Activated T-helper 9 cell treated with anti-CD3 and anti-CD28 coated beads, Interleukin-2, amount 50 U/mL, for 16 hours (primary cell): ENCODE data around the gene ARHGEF28.

Source experiments
- DNase-seq: peaks from one replicate; pipeline ENCODE4 v3.0.0-alpha.2; 2020; ENCODE audit warnings: low read depth

ARHGEF28 gene

DNA sequence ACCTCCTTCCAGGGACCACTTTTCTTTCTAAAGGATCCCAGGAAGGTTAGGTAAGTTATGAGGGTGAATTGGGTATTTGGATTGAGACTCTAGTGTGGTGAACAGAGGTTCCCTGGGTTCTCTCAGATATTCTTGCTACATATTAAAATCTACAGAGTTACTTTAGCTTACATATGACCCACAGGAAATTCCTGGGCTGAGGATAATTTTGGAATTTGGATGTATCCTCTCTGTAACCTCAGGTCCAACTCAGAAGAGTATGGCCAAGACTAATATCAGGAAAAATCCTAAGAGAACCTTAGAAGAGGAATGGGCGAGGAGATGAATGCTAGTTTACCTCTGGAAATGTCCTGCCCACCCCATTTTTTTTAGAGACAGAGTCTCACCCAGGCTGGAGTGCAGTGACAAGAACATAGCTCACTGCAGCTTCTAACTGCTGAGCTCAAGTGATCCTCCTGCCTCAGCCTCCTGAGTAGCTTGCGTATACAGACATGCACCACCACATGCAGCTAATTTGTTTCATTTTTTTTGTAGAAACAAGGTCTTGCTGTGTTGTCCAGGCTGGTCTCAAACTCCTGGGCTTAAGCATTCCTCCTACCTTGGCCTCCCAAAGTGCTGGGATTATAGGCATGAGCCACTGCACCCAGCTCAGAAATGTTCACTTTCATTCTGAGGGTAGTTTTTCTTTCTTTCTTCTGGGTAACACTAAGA, 196.4 kb downstream of the ARHGEF28 start:
- DNase-seq, result no peak

DNA sequence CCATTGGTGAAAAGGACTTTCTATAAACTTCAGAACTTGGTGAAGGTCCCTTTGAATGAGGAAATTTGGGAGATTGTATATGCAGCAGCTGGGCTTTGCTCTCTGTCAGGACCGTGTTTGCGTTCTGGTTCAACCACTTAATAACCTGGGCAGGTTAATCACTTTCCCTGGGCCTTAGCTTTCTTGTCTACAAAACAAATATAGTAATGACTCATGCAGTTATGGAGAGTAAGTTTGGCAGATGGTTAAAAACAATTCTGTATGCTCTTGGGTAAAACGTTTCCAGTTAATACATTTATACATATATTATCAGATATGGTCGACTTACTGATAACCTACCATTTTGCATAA, 197.0 kb downstream of the ARHGEF28 start:
- no peak for DNase-seq

DNA sequence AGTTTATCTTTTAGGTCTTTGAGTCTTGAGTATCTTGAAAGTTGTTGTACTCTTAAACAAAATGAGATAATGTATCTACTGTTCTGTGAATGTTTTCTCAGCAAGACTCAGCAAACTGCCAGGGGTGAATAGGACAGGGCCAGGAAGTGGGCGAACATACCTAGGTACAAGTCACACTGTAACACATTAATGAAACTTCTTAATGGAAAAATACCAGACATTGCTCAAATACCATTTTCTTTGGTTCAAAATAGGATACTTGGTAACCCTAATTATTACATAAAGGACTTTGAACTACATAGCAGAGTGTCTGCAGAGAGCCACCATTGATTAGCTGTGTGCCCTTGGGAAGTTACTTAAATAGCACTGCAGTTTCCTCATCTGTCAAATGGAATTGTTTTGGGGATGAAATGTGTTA, 197.5 kb downstream of the ARHGEF28 start:
- DNase-seq, result no peak

DNA sequence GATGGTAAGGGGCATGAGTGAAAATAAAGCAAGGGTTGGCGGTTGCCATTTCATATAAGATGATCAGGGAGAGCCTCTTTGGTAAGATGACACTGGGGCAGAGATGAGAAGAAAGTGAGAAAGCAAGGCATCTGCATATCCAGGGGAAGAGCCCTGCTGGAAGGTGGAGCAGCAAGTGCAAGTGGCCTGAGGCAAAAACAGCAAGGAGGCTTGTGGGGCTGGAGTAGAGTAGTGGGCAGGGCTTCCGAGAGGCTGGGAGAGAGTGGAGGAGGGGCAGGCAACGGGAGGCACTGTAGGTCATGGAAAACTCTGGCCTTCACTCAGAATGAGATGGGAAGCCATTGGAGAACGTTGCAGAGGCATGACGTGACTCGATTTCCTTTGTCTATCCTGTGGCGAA, 199.2 kb downstream of the ARHGEF28 start:
- no peak for DNase-seq

DNA sequence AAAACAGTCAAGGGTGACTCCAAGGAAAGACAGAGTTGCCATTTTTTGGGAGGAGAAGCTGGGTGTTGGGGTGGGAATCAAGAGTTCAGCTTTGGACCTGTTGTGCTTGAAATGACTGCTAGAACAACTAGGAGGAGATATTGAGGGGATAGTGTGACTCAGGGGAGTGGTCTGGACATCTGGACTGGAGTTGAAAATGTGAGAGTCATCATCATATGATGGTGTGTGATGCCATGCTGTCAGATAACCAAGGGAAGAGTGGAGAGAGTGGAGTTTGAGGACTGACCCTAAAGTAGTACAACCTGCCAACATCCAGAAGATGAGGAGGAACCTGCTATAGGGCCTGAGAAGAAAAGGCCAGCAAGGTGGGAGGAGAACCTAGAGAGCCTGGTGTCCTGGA, 199.7 kb downstream of the ARHGEF28 start:
- no peak for DNase-seq

DNA sequence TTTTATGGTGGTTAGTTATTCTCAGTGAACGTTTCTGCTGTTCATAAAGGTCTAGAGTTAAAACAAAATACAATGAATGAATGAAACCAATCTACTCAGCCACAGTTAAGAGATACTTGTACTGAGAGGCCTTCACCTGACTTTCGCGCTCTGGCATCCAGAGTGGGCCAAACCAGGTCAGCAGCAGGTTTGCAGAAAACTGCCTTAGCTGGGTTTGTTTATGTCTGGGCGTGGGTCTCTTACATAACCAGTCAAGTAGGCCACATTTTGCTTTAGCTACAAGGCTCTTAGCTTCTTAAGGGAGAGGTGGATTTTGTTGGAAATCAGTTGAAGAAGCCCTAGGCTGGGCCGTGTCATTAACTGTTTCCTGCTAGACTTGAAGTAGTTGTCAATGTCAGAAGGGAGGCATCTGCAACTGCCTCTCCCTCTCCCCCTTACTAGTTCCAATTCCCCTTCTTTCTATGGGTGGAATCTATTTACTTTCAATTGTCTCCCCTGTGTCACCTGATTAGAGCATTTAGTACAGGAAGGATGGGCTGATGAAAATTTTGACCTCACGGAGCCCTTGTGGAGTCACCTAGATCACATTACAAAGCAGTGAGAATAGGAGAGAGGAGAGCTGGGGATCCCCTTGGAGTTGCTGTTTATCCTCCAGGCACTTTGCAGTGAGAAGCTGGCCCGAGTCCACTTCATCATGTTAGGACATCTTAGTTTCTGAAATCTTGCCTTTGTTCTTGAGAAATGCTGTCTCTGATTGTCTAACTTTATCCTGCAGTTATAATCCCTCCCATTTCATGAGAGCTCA, 200.5 kb downstream of the ARHGEF28 start:
- DNase-seq, result no peak

DNA sequence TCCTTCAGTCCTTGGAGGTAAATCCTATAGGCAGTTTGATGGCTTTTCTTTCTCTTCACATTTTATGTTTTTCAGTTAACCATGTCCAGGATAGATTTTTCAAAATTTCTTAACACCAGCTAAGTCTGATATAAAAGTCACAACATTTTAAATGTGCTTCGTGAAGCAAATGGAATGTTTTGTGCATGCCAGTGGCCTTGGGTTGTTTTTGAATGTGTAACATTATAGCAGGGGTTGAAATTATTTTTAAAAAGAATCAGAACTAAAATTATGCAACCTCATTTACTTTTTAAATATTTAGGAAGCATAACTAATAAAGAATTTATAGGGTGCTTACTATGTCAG, 201.1 kb downstream of the ARHGEF28 start:
- DNase-seq, result no peak

DNA sequence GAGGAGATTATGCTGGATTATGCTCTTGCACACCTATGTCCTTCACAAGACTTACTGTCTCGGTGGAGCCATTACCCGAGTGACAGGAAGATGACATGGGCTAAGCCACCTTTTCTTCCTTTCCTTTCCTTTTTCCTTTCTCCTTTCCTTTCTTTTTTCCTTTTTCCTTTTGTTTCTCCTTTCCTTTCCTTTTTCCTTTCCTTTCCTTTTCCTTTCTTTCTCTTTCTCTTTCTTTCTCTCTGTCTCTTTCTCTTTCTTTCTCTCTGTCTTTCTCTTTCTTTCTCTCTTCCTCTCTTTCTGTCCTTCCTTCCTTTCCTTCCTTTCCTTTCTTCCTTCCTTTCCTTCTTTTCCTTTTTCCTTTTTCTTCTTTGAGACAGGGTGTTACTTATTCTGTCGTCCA, 202.5 kb downstream of the ARHGEF28 start:
- DNase-seq, result no peak

DNA sequence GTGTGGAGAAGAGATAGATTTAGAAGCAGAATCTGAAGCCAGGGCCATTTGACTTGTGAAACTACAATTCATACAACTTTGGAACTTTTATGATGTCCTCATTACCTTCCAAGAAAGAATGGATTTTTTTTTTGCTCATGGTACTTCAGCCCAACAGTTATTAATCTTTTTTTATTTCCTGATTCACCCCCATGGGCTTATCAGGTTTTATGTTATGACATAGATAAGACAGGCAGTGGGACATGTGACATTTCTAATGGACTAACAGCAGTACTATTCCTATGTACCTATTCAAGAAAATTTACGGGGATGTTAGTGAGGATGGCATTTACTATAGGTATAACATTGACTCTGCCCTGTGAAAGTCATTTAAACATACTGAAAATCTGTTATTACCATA, 204.7 kb downstream of the ARHGEF28 start:
- no peak for DNase-seq

DNA sequence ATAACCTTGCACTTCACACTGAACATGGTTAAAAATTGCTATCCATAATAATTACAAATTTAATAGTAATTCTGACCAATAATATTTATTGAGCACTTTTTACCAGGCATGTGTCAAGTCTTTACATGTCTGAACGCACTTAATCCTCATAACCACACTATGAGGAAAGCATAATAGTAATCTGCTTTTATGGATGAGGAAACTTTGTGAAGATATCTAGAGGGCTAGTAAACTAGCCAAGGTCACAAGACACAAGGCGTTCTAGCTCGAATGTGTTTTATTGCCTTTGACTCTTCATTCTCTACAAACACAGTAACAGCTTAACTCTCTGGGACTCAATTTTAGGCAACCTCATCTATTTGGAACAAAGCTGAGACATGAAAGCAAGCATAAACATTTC, 205.1 kb downstream of the ARHGEF28 start:
- DNase-seq, result no peak

DNA sequence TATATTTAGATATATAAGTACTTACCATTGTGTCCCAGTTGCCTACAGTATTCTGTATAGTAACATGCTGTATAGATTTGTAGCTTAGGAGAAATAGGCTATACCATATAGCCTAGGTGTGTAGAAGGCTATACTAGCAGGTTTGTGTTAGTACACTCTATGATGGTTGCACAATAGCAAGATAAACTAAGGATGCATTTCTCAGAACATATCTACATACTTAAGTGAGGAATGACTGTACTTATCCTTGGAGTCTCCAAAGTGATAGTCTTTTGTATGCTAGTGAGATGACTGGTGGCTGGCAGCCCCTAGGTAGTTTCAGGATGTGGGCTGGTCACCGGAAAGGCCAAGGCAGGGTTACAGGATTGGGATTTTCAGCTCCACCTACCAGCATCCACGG, 208.7 kb downstream of the ARHGEF28 start:
- no peak for DNase-seq

DNA sequence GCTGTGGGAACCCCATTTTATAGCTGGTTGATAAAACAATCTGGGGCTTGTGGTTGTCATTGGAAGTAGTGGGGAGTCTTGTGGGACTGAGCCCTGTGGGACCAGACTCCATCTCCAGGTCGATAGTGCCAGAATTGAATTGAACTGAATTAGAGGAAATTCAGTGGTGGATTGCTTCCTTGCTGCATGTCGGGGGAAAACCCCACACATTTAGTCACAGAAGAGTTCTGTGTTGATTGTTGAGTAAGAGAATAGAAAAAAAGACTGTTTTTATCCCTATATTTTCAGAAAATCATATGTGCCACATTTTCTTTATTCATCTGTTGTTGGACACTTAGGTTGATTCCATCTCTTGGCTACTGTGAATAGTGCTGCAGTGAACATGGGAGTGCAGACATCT, 209.7 kb downstream of the ARHGEF28 start:
- no peak for DNase-seq

DNA sequence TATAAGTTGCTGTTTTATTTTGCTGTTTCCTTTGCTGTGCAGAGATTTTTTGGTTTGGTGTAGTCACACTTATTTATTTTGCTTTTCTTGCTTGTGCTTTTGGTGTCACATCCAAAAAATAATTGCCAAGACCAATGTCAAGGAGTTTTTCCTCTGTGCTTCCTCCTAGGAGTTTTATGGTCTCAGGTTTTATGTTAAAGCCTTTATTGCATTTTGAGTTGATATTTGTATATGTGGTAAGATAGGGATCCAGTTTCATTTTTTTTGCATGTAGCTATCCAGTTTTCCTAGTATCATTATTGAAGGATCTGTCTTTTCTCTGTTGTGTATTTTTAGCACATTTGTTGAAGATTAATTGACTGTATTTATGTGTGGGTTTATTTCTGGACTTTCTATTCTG, 210.6 kb downstream of the ARHGEF28 start:
- no peak for DNase-seq

DNA sequence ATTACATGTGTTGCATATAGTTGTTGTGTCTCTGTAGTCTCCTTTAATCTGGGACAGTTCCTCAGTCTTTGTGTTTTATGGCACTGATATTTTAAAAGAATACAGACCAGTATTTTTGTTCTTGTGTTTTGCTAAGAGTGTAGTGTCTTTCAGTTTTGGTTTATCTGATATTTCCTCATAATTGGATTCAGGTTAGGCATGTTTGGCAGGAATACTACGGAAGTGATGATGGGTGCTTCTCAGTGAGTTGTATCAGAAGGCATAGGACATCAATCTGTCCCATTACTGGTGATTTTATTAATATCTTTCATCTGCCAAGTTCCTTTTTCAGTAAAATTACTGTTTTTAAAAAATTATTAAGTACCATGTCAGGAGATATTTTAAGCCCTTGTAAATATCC, 212.9 kb downstream of the ARHGEF28 start:
- DNase-seq, result no peak

DNA sequence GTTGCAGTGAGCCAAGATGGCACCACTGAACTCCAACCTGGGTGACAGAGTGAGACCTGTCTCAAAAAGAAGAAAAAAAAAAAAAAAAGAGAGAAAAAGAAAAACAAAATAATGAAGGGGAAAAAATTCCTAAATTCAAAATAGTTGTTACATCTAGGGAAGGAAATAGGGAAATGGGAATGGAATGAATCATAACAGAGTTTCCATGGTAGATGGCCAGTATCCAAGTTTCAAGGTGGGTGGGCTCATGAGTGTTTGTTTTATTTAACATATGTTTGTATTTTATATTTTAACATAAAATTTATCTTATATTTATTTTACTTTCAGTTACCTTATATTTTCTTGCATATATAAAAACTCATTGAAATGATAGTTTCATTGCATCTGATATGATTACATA, 215.6 kb downstream of the ARHGEF28 start:
- no peak for DNase-seq

DNA sequence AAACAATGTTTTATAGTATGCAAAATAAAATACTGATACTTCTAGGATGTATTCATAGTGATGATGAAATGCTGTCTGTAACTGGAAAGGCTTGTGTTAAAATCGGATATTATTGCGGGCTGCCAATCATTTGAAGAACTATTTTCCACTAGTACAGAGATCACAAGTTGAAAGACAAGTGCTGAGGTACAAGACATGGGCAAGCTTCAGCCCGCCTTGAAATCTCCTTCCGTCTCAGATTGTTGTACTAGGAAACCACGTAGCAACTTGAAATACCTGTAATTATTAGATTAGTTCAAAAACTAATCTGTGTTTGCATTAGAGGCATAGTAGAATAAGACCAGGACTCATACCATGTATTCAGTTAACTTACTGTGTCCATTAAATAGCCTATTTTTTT, 218.2 kb downstream of the ARHGEF28 start:
- no peak for DNase-seq

DNA sequence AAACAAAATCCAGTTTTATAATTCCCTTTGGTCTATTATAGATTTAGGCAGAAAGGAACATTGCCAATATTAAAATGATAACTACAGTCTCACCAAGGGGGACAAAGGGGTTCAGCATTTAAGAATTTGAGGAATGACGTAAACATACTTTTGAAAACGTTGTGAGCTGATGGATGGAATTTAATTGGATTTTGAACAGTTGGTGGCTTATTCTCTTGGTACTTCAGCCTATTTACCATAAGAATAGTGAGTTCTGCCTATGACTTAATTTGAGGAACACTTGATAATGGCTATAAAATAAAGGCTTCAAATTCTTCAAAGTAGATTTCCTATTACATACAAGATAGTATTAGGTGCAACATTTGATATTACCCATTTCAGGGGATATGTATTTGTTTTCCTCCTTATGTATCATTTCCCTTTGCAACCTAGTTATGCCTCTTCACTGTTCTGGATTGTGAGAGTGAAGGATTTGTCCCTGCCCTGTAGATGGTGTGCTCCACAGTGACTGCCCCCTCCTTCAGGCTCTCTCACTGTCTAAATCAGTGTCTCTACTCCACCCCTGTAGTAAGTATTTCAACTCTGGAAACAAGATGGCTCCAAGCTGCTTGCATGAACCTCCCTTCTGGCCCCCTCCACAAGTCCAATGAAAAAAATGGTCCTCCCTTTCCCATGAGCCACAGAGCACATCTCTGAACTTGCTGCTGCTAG, 225.6 kb downstream of the ARHGEF28 start:
- DNase-seq, result no peak

DNA sequence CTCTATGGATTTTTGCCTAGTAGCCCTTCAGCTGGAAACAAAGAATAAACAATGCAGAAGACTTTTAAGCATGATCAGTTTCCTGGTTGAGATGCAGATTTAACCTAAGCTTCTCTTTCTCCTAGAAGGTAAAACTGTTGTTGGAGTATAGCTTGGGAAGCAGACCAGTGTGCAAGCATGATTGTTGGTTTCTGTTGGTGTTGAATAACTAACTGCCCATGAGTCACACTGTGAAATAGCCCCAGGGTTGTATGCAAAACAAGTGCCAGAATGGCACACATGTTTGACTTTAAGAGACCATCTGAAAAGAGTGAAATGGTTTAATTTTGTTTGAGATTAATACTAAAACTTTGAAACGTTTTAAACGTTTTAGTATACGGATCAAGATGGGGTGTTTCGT, 227.1 kb downstream of the ARHGEF28 start:
- no peak for DNase-seq

DNA sequence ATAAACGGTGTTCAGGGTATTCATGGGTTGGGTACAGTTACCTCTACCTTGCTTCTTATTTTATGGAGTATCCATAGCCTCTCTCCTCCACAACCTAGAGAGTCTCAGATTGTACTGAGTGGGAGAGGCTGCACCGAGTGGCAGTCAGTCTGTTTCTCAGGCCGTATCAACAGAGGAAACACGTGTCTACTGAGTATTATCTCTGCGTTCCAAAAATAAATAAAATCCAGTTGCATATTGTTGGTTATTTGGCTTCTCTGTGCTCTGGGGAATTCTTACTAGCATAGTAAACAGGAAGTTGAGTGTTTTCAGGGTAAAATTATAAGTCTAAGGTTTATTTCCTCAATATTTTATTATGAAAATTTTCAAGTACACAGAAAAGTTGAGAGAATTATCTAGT, 231.0 kb downstream of the ARHGEF28 start:
- no peak for DNase-seq

DNA sequence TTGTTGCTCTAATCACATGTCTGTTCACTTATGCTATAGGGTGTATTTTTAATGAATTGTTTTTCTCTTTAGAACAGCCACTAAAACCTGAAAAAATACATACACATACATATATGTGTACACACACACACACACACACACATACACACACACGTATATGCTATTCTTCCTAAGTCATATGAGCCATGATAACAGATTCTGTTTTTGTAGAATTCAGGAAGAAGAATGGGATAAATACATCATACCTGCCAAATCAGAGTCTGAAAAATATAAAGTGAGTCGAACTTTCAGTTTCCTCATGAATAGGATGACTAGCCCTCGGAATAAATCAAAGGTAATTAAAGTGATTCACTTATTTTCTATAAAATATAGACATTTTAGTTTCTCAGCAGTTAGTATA, 231.4 kb downstream of the ARHGEF28 start:
- no peak for DNase-seq

DNA sequence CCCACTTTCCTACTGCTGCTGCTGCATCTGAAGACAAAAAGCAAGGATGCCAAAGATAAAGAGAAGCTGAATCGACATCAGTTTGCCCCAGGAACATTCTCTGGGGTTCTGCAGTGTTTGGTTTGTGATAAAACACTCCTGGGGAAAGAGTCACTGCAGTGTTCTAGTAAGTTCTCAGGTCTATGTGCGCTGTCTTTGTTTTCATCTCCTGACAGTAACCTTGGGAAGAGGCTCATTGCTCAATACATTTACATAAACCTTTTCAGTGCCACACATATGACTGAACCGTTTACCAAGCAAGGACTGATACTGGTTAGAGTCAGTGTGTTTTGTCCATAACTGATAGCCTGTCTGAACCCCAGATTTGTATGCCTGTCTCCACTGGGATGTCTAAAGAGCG, 232.1 kb downstream of the ARHGEF28 start:
- DNase-seq, result no peak

DNA sequence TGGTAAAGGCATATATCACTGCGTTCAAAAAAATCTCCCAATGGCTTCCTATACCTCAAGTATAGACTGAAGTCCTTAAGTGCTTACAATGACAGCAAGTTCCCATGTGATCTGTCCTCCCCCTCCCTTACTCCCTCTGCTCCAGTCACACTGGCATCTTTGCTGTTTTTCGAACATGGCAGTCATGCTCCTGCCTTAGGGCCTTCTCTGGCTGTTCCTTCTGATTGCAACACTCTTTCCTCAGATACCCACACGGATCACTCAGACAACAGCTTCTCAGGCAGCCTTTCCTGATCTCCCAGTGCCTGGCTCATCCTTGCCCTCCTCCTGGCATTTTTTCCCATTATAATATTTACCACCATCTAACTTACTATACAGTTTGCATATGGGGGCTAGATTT, 232.8 kb downstream of the ARHGEF28 start:
- no peak for DNase-seq

DNA sequence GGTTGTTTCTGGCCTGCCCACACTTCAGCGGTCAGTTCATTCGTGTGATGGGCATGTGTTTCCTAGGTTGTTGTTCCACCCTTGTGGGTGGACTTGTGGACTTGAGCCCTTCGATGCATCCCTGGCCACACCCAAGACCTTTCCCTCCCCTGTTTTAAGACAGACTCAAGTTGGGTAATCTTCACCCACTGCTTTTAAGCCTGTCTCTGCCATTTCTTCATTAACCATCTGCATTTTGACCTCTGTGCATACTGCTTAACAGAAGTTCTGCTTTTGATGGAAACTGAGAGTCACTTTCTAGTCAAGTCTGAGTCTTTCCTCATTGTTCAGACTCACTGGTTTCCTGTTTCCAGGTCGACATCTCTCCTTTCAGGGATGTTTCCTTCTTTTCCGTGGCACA, 233.7 kb downstream of the ARHGEF28 start:
- DNase-seq, result no peak
